ENCODE results near the gene TUBB2A.

Gene TUBB2A

GRCh38 chr6:3131695-3132094 is 25.6 kb downstream of the TUBB2A start:
- no peak for TF ChIP-seq CTCF (IDR thresholded peaks at IDR 0.05)
- DNase-seq (ENCODE audit: low spot score) = no peak
- Histone ChIP-seq H3K4me3 (no peak overlapping the region), H3K27ac (no peak overlapping the region)

- Histone ChIP-seq H3K4me3 (no peak overlapping the region), H3K27ac (no peak overlapping the region)
- no peak for DNase-seq (ENCODE audit: low spot score)
- no peak for TF ChIP-seq CTCF (IDR thresholded peaks at IDR 0.05)
Observed at GRCh38 chr6:3128356-3129108, 28.8 kb downstream of the TUBB2A start.

GRCh38 chr6:3125815-3126214 is 31.5 kb downstream of the TUBB2A start:
- H3K4me3 ChIP-seq = no peak overlapping the region
- no peak for TF ChIP-seq CTCF (IDR thresholded peaks at IDR 0.05)
- H3K27ac ChIP-seq = no peak overlapping the region
- DNase-seq (ENCODE audit: low spot score) = no peak

GRCh38 chr6:3124667-3125066 is 32.7 kb downstream of the TUBB2A start:
- DNase-seq (ENCODE audit: low spot score) = no peak
- Histone ChIP-seq H3K4me3 (no peak overlapping the region), H3K27ac (no peak overlapping the region)
- no peak for TF ChIP-seq CTCF (IDR thresholded peaks at IDR 0.05)

GRCh38 chr6:3122823-3123182 is 34.5 kb downstream of the TUBB2A start:
- H3K4me3 ChIP-seq = no peak overlapping the region
- no peak for TF ChIP-seq CTCF (IDR thresholded peaks at IDR 0.05)
- H3K27ac ChIP-seq = no peak overlapping the region
- DNase-seq (ENCODE audit: low spot score) = no peak

GRCh38 chr6:3120765-3121089 is 36.6 kb downstream of the TUBB2A start:
- no peak for DNase-seq (ENCODE audit: low spot score)
- Histone ChIP-seq H3K27ac (no peak overlapping the region), H3K4me3 (no peak overlapping the region)
- TF ChIP-seq CTCF (IDR thresholded peaks at IDR 0.05) = no peak

- Histone ChIP-seq H3K4me3 (peak overlapping the region; percentile 92), H3K27ac (peak overlapping the region; percentile 87 to 95)
- TF ChIP-seq CTCF (IDR thresholded peaks at IDR 0.05) = no peak
- no peak for DNase-seq (ENCODE audit: low spot score)
Observed at GRCh38 chr6:3119040-3119723, 38.2 kb downstream of the TUBB2A start.

All from coronary artery (tissue), 2 donors.